Panc1 (cell line): ENCODE results near the gene SHANK3.

ENCODE experiments used
- CTCF ChIP-seq: fragments of 450-650 bp; IDR thresholded peaks from 2 replicates; pipeline ENCODE4 v1.5.1; 2017; ENCODE audit warnings: mild to moderate bottlenecking
- POLR2AphosphoS5 ChIP-seq: IDR thresholded peaks from 2 replicates; pipeline ENCODE4 v1.6.1; 2012; ENCODE audit warnings: mild to moderate bottlenecking, low read depth, low read length, moderate library complexity
- SIN3A ChIP-seq: IDR thresholded peaks from 2 replicates; pipeline ENCODE4 v1.6.1; 2012; ENCODE audit warnings: low read depth, mild to moderate bottlenecking, low read length, moderate library complexity, borderline replicate concordance; ENCODE audit not compliant: insufficient read depth
- TCF7L2 ChIP-seq: IDR thresholded peaks from 2 replicates; pipeline ENCODE4 v1.6.1; 2011; ENCODE audit warnings: mild to moderate bottlenecking, low read depth, low read length, inconsistent platforms
- TF ChIP-seq, protein P1 (sequence below), 2 experiments: IDR thresholded peaks; 2 replicates each; pipeline ENCODE4 v1.6.1; 2011 to 2012; ENCODE audit warnings: low read depth in 2 of 2, control low read depth in 1 of 2, low read length in 1 of 2, mild to moderate bottlenecking in 1 of 2, moderate library complexity in 1 of 2; ENCODE audit not compliant: insufficient read depth in 1 of 2

DNA sequence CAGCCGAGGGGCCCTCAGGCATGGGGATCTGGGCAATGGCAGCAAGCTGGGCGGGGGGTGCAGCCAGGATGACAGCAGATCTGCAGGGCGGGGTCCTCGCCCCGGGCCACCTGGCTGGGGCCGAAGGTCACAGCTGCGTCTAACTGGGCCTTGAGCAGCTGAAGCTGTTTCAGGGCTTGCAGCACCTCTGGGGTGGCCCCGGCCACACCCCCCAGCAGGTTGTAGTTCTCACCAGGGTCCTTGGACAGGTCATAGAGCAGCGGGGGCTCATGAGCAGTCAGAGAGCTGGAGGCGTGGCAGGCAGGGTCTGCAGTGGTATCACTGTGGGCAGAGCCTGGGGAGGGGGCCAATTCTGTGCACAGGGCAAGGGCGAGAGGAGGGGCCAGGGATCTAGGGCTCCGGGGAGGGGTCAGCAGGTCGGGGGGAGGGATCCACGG is 47.5 kb upstream of the SHANK3 start:
- TF ChIP-seq CTCF (no peak), SIN3A (no peak), POLR2AphosphoS5 (no peak), TCF7L2 (no peak)
- TF ChIP-seq, protein P1, sequence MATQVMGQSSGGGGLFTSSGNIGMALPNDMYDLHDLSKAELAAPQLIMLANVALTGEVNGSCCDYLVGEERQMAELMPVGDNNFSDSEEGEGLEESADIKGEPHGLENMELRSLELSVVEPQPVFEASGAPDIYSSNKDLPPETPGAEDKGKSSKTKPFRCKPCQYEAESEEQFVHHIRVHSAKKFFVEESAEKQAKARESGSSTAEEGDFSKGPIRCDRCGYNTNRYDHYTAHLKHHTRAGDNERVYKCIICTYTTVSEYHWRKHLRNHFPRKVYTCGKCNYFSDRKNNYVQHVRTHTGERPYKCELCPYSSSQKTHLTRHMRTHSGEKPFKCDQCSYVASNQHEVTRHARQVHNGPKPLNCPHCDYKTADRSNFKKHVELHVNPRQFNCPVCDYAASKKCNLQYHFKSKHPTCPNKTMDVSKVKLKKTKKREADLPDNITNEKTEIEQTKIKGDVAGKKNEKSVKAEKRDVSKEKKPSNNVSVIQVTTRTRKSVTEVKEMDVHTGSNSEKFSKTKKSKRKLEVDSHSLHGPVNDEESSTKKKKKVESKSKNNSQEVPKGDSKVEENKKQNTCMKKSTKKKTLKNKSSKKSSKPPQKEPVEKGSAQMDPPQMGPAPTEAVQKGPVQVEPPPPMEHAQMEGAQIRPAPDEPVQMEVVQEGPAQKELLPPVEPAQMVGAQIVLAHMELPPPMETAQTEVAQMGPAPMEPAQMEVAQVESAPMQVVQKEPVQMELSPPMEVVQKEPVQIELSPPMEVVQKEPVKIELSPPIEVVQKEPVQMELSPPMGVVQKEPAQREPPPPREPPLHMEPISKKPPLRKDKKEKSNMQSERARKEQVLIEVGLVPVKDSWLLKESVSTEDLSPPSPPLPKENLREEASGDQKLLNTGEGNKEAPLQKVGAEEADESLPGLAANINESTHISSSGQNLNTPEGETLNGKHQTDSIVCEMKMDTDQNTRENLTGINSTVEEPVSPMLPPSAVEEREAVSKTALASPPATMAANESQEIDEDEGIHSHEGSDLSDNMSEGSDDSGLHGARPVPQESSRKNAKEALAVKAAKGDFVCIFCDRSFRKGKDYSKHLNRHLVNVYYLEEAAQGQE (IDR thresholded peaks at IDR 0.05; ENCODE audit: insufficient read depth in 1 of 2, low read depth in 2 of 2, low read length in 1 of 2): no peak
